Neural cell (in vitro differentiated cells): ENCODE measurements around the gene H6PD. TPM values are rescaled to one million over a fixed set of nuclear protein-coding genes. Genes with fewer than 3 reads are reported as not detected.

ENCODE experiments used
- H2AFZ ChIP-seq: fragments of 200-600, 300-800 bp; sonication (generic), shearing (Covaris generic); 2 replicates; pipeline ENCODE4 v1.6.0; 2014; ENCODE audit warnings: low read depth, mild to moderate bottlenecking, antibody characterized with exemption, low read length, moderate library complexity
- H3F3A ChIP-seq: fragments of 200-600 bp; shearing (Covaris generic); 2 replicates; pipeline ENCODE4 v1.6.1; 2016; ENCODE audit warnings: mild to moderate bottlenecking, moderate library complexity, mixed read lengths, antibody characterized with exemption, low read length; ENCODE audit not compliant: insufficient read depth, poor library complexity, severe bottlenecking
- H3K27ac ChIP-seq: fragments of 200-600, 300-800 bp; sonication (generic), shearing (Covaris generic); 2 replicates; pipeline ENCODE4 v1.5.1; 2014; ENCODE audit warnings: mild to moderate bottlenecking, low read length, moderate library complexity
- H3K27me3 ChIP-seq: fragments of 300-800, 200-600 bp; sonication (generic), shearing (Covaris generic); 2 replicates; pipeline ENCODE4 v1.6.0; 2014; ENCODE audit warnings: mild to moderate bottlenecking, low read depth, low read length, moderate library complexity; ENCODE audit not compliant: insufficient read depth
- H3K36me3 ChIP-seq: fragments of 300-800, 200-600 bp; sonication (generic), shearing (Covaris generic); 2 replicates; pipeline ENCODE4 v1.5.1; 2014; ENCODE audit warnings: mild to moderate bottlenecking, antibody characterized with exemption, low read length, moderate library complexity; ENCODE audit not compliant: insufficient read depth
- H3K4me2 ChIP-seq: fragments of 300-800, 200-600 bp; sonication (generic), shearing (Covaris generic); 2 replicates; pipeline ENCODE4 v1.6.0; 2014; ENCODE audit warnings: mild to moderate bottlenecking, low read length
- H3K4me3 ChIP-seq: fragments of 300-800, 200-600 bp; sonication (generic), shearing (Covaris generic); 2 replicates; pipeline ENCODE4 v1.5.1; 2014; ENCODE audit warnings: mild to moderate bottlenecking, low read length, moderate library complexity
- H3K79me2 ChIP-seq: fragments of 200-600 bp; shearing (Covaris generic); replicated peaks from 2 replicates; pipeline ENCODE4 v1.6.0; 2014; ENCODE audit warnings: mild to moderate bottlenecking, low read length, moderate library complexity; ENCODE audit not compliant: insufficient read depth
- H3K9ac ChIP-seq: fragments of 300-800, 200-600 bp; sonication (generic), shearing (Covaris generic); 2 replicates; pipeline ENCODE4 v1.6.1; 2016; ENCODE audit warnings: mild to moderate bottlenecking, low read length, mixed read lengths
- H3K9me2 ChIP-seq: fragments of 200-600 bp; shearing (Covaris generic); 2 replicates; pipeline ENCODE4 v1.6.1; 2016; ENCODE audit warnings: mild to moderate bottlenecking, low read length, mixed read lengths; ENCODE audit not compliant: insufficient read depth
- H3K9me3 ChIP-seq: fragments of 200-600, 300-800 bp; sonication (generic), shearing (Covaris generic); 2 replicates; pipeline ENCODE4 v1.6.1; 2016; ENCODE audit warnings: mild to moderate bottlenecking, mixed run types, low read length, moderate library complexity, mixed read lengths
- H4K20me1 ChIP-seq: fragments of 200-600 bp; shearing (Covaris generic); 2 replicates; pipeline ENCODE4 v1.6.1; 2016; ENCODE audit warnings: mild to moderate bottlenecking, mixed run types; ENCODE audit not compliant: insufficient read depth
- CTCF ChIP-seq: fragments of 450-650 bp; IDR thresholded peaks from 2 replicates; pipeline ENCODE4 v1.5.1; 2014; ENCODE audit warnings: antibody characterized with exemption, mild to moderate bottlenecking, moderate library complexity; ENCODE audit not compliant: poor library complexity, severe bottlenecking
- EP300 ChIP-seq: fragments of 450-650 bp; conservative IDR thresholded peaks from 2 replicates; pipeline ENCODE4 v1.6.1; 2014; ENCODE audit warnings: antibody characterized with exemption, mild to moderate bottlenecking, moderate library complexity; ENCODE audit not compliant: poor library complexity, severe bottlenecking
- EZH2 ChIP-seq: fragments of 200-600, 300-800 bp; shearing (Covaris generic), sonication (generic); IDR thresholded peaks from 2 replicates; pipeline ENCODE4 v1.6.1; 2014; ENCODE audit warnings: antibody characterized with exemption, low read length, borderline replicate concordance, mild to moderate bottlenecking; ENCODE audit not compliant: insufficient read depth, poor library complexity, severe bottlenecking
- MXI1 ChIP-seq: fragments of 450-650 bp; conservative IDR thresholded peaks from 2 replicates; pipeline ENCODE4 v1.6.1; 2014; ENCODE audit warnings: antibody characterized with exemption, mild to moderate bottlenecking; ENCODE audit not compliant: poor library complexity, severe bottlenecking
- POLR2AphosphoS5 ChIP-seq: IDR thresholded peaks from 2 replicates; pipeline ENCODE4 v1.6.1; 2012
- RAD21 ChIP-seq: fragments of 450-650 bp; conservative IDR thresholded peaks from 2 replicates; pipeline ENCODE4 v1.6.1; 2014; ENCODE audit warnings: antibody characterized with exemption, mild to moderate bottlenecking, moderate library complexity
- REST ChIP-seq: IDR thresholded peaks from 2 replicates; pipeline ENCODE4 v1.6.1; 2012; ENCODE audit warnings: borderline replicate concordance
- SMC3 ChIP-seq: fragments of 450-650 bp; conservative IDR thresholded peaks from 2 replicates; pipeline ENCODE4 v1.6.1; 2014; ENCODE audit warnings: antibody characterized with exemption, mild to moderate bottlenecking, moderate library complexity; ENCODE audit not compliant: poor library complexity
- TAF1 ChIP-seq: IDR thresholded peaks from 2 replicates; pipeline ENCODE4 v1.6.1; 2012; ENCODE audit warnings: low read depth
- polyA plus RNA-seq: library from polyadenylated mRNA; depleted of rRNA; stranded (reverse); fragments of >200 nt; gene quantifications from 2 replicates; pipeline ENCODE4 v1.2.3, GENCODE V29; 2014

Gene H6PD
- polyA plus RNA-seq, 1 donor from 2014 or later, result 4.6 TPM

GRCh38 chr1:9269721-9270120 lies 35.1 kb downstream of the H6PD start:
- Histone ChIP-seq H3K9me2 (no peaks in the 10 kb centered on the region), H3K27ac (no peak overlapping the region), H3K36me3 (no peaks in the 10 kb centered on the region), H3K4me3 (no peak overlapping the region), H3F3A (no peaks in the 10 kb centered on the region), H3K9ac (no peak overlapping the region), H3K27me3 (no peaks in the 10 kb centered on the region), H4K20me1 (no peaks in the 10 kb centered on the region), H2AFZ (no peak overlapping the region), H3K4me2 (no peak overlapping the region), H3K79me2 (no peaks in the 10 kb centered on the region), H3K9me3 (no peaks in the 10 kb centered on the region)
- TF ChIP-seq POLR2AphosphoS5 (no peak), EZH2 (no peak), MXI1 (no peak)

- Histone ChIP-seq H3K36me3 (no peaks in the 10 kb centered on the region), H3K27ac (no peak overlapping the region), H3K4me2 (no peak overlapping the region), H3F3A (no peaks in the 10 kb centered on the region), H2AFZ (no peak overlapping the region), H3K4me3 (no peak overlapping the region), H4K20me1 (no peaks in the 10 kb centered on the region), H3K9ac (no peak overlapping the region), H3K27me3 (no peaks in the 10 kb centered on the region), H3K9me2 (no peaks in the 10 kb centered on the region), H3K9me3 (no peaks in the 10 kb centered on the region), H3K79me2 (no peaks in the 10 kb centered on the region)
- TF ChIP-seq TAF1 (no peak), SMC3 (no peak), RAD21 (no peak), EZH2 (no peak), POLR2AphosphoS5 (no peak)
Measured at GRCh38 chr1:9270290-9270883, 35.8 kb downstream of the H6PD start.

- H4K20me1 ChIP-seq, result no peaks in the 10 kb centered on the region
- H3K27ac ChIP-seq, result no peak overlapping the region
- no peak overlapping the region for H3K4me2 ChIP-seq
- H3K9me3 ChIP-seq, result no peaks in the 10 kb centered on the region
- no peaks in the 10 kb centered on the region for H3K9me2 ChIP-seq
- H2AFZ ChIP-seq, result no peak overlapping the region
- H3K79me2 ChIP-seq, result no peaks in the 10 kb centered on the region
- TF ChIP-seq EP300, result no peak
- TF ChIP-seq REST, result no peak
- TF ChIP-seq MXI1, result no peak
- TF ChIP-seq SMC3, result no peak
- TF ChIP-seq POLR2AphosphoS5, result no peak
- TF ChIP-seq TAF1, result no peak
- no peak for TF ChIP-seq RAD21
- no peak for TF ChIP-seq EZH2
- no peak for TF ChIP-seq CTCF
- H3K4me3 ChIP-seq, result no peak overlapping the region
- H3F3A ChIP-seq, result no peaks in the 10 kb centered on the region
- no peaks in the 10 kb centered on the region for H3K36me3 ChIP-seq
- H3K27me3 ChIP-seq, result no peaks in the 10 kb centered on the region
- H3K9ac ChIP-seq, result no peak overlapping the region
Measured at GRCh38 chr1:9271283-9271682, 36.7 kb downstream of the H6PD start.
